Measurements from ENCODE around the gene MCOLN2.
"Not testable (repeated sequence)": the region's sequence is repeated elsewhere in the genome, so short reads cannot be mapped to it uniquely, and the experiment has no call there.

Gene MCOLN2

GRCh38 chr1:84939761-84940160, 57.2 kb downstream of the MCOLN2 start:
- DNase-seq = no peak

- DNase-seq = no peak
These were observed 57.8 kb downstream of the MCOLN2 start for GRCh38 chr1:84939151-84939550.

GRCh38 chr1:84936116-84936810, 60.6 kb downstream of the MCOLN2 start:
- peak; percentile 61 for DNase-seq

GRCh38 chr1:84933011-84933611, 63.8 kb downstream of the MCOLN2 start:
- DNase-seq = no peak

- no peak for DNase-seq
These were observed 66.1 kb downstream of the MCOLN2 start for GRCh38 chr1:84930831-84931230.

GRCh38 chr1:84930329-84930728, 66.6 kb downstream of the MCOLN2 start:
- DNase-seq = no peak

- no peak for DNase-seq
These were observed 67.3 kb downstream of the MCOLN2 start for GRCh38 chr1:84929581-84929980.

GRCh38 chr1:84928979-84929378, 67.9 kb downstream of the MCOLN2 start:
- DNase-seq = no peak

- no peak for DNase-seq
These were observed 73.6 kb downstream of the MCOLN2 start for GRCh38 chr1:84923317-84923716.

- DNase-seq = no peak
These were observed 76.8 kb downstream of the MCOLN2 start for GRCh38 chr1:84920159-84920558.

- no peak for DNase-seq
These were observed 77.4 kb downstream of the MCOLN2 start for GRCh38 chr1:84919461-84919970.

- DNase-seq = no peak
These were observed 78.1 kb downstream of the MCOLN2 start for GRCh38 chr1:84918726-84919336.

GRCh38 chr1:84916897-84917296, 80.0 kb downstream of the MCOLN2 start:
- no peak for DNase-seq

- DNase-seq = no peak
These were observed 83.4 kb downstream of the MCOLN2 start for GRCh38 chr1:84913555-84913892.

- DNase-seq = no peak
These were observed 84.0 kb downstream of the MCOLN2 start for GRCh38 chr1:84912726-84913554.

- not testable (repeated sequence) for DNase-seq
These were observed 88.0 kb downstream of the MCOLN2 start for GRCh38 chr1:84908746-84909464.

- DNase-seq = no peak
These were observed 89.7 kb downstream of the MCOLN2 start for GRCh38 chr1:84907095-84907827.

- DNase-seq = not testable (repeated sequence)
These were observed 94.2 kb downstream of the MCOLN2 start for GRCh38 chr1:84902727-84903126.

GRCh38 chr1:84899969-84900368, 96.9 kb downstream of the MCOLN2 start:
- no peak for DNase-seq

- DNase-seq = no peak
These were observed 100.6 kb downstream of the MCOLN2 start for GRCh38 chr1:84896279-84896678.

- DNase-seq = peak; percentile 80
These were observed 104.0 kb downstream of the MCOLN2 start, which contains the start of gene LPAR3 for GRCh38 chr1:84892705-84893618. Gene LPAR3, minus strand, starts transcription at chr1:84893206. Its CDS starts 27,086 bp downstream, at chr1:84866120.
